Astrocyte (in vitro differentiated cells and primary cell): ENCODE measurements around the gene TRAT1.

Source experiments
- EZH2 ChIP-seq: IDR thresholded peaks from 2 replicates; pipeline ENCODE4 v1.6.1; 2012; ENCODE audit warnings: mild to moderate bottlenecking, low read length, inconsistent platforms; ENCODE audit not compliant: insufficient read depth
- TF ChIP-seq, protein P1 (sequence below): IDR thresholded peaks from 2 replicates; pipeline ENCODE4 v1.5.1; 2011; ENCODE audit warnings: low read depth, mild to moderate bottlenecking, inconsistent platforms, low read length, moderate library complexity; ENCODE audit not compliant: insufficient read depth

DNA sequence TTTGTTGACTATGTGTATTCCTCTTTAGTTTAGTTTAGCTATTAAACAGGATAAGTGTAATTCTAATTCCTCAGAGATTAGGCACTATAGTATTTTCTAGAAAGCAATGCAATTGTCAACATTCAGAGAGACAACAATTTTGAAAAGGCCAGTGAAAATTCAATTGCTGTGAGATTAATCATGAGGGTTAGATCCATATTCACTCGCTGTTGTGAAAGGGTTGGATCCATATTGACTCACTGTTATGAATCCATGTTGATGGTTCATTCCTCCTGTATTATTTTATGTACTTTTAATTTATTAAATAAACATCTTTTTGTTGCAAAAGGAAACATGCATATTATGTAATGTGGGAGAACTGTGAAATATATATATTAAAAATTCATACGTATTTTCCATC is 641 bp downstream of the TRAT1 start:
- TF ChIP-seq, protein P1, sequence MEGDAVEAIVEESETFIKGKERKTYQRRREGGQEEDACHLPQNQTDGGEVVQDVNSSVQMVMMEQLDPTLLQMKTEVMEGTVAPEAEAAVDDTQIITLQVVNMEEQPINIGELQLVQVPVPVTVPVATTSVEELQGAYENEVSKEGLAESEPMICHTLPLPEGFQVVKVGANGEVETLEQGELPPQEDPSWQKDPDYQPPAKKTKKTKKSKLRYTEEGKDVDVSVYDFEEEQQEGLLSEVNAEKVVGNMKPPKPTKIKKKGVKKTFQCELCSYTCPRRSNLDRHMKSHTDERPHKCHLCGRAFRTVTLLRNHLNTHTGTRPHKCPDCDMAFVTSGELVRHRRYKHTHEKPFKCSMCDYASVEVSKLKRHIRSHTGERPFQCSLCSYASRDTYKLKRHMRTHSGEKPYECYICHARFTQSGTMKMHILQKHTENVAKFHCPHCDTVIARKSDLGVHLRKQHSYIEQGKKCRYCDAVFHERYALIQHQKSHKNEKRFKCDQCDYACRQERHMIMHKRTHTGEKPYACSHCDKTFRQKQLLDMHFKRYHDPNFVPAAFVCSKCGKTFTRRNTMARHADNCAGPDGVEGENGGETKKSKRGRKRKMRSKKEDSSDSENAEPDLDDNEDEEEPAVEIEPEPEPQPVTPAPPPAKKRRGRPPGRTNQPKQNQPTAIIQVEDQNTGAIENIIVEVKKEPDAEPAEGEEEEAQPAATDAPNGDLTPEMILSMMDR = no peak
- TF ChIP-seq EZH2 = no peak
